Measurements from ENCODE around the gene AOC1.

AOC1 gene

GRCh38 chr7:150814328-150815001 lies 37.9 kb upstream of the AOC1 start:
- no peak for ATAC-seq
- no peak for TF ChIP-seq ZNF8 (CRISPR knock-in tag; IDR thresholded peaks at IDR 0.05)
- TF ChIP-seq ESRRG (CRISPR knock-in tag; IDR thresholded peaks at IDR 0.05): no peak
- TF ChIP-seq CSDC2 (CRISPR knock-in tag; IDR thresholded peaks at IDR 0.05): no peak
- no peak for TF ChIP-seq GLIS3 (CRISPR knock-in tag; IDR thresholded peaks at IDR 0.05)

- no peak for TF ChIP-seq TSHZ2 (CRISPR knock-in tag; IDR thresholded peaks at IDR 0.05)
- TF ChIP-seq, protein P1, sequence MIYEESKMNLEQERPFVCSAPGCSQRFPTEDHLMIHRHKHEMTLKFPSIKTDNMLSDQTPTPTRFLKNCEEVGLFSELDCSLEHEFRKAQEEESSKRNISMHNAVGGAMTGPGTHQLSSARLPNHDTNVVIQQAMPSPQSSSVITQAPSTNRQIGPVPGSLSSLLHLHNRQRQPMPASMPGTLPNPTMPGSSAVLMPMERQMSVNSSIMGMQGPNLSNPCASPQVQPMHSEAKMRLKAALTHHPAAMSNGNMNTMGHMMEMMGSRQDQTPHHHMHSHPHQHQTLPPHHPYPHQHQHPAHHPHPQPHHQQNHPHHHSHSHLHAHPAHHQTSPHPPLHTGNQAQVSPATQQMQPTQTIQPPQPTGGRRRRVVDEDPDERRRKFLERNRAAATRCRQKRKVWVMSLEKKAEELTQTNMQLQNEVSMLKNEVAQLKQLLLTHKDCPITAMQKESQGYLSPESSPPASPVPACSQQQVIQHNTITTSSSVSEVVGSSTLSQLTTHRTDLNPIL (CRISPR knock-in tag; IDR thresholded peaks at IDR 0.05; ENCODE audit: low read depth): no peak
- no peak for TF ChIP-seq TOX (CRISPR knock-in tag; IDR thresholded peaks at IDR 0.05; ENCODE audit: borderline replicate concordance)
- TF ChIP-seq, protein P2, sequence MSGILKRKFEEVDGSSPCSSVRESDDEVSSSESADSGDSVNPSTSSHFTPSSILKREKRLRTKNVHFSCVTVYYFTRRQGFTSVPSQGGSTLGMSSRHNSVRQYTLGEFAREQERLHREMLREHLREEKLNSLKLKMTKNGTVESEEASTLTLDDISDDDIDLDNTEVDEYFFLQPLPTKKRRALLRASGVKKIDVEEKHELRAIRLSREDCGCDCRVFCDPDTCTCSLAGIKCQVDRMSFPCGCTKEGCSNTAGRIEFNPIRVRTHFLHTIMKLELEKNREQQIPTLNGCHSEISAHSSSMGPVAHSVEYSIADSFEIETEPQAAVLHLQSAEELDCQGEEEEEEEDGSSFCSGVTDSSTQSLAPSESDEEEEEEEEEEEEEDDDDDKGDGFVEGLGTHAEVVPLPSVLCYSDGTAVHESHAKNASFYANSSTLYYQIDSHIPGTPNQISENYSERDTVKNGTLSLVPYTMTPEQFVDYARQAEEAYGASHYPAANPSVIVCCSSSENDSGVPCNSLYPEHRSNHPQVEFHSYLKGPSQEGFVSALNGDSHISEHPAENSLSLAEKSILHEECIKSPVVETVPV (CRISPR knock-in tag; IDR thresholded peaks at IDR 0.05): no peak
- TF ChIP-seq OSR1 (CRISPR knock-in tag; IDR thresholded peaks at IDR 0.05): no peak
- no peak for TF ChIP-seq PATZ1 (CRISPR knock-in tag; IDR thresholded peaks at IDR 0.05; ENCODE audit: borderline replicate concordance)
- no peak for TF ChIP-seq ZC3H10 (CRISPR knock-in tag; IDR thresholded peaks at IDR 0.05)
- TF ChIP-seq BACH2 (CRISPR knock-in tag; IDR thresholded peaks at IDR 0.05; ENCODE audit: borderline replicate concordance): no peak
- no peak for TF ChIP-seq ARNTL (CRISPR knock-in tag; IDR thresholded peaks at IDR 0.05; ENCODE audit: borderline replicate concordance, low read depth)
- TF ChIP-seq ZFP30 (CRISPR knock-in tag; IDR thresholded peaks at IDR 0.05): no peak
- TF ChIP-seq ZNF565 (CRISPR knock-in tag; conservative IDR thresholded peaks at IDR 0.05; ENCODE audit: low read depth): no peak
- TF ChIP-seq ISL1 (CRISPR knock-in tag; IDR thresholded peaks at IDR 0.05): no peak
- no peak for TF ChIP-seq ZNF8 (CRISPR knock-in tag; IDR thresholded peaks at IDR 0.05)
- TF ChIP-seq ZFP3 (CRISPR knock-in tag; IDR thresholded peaks at IDR 0.05): no peak
- no peak for ATAC-seq
These were observed 33.3 kb upstream of the AOC1 start for GRCh38 chr7:150818971-150819370.

GRCh38 chr7:150820148-150820547 lies 32.2 kb upstream of the AOC1 start:
- no peak for ATAC-seq
- TF ChIP-seq, protein P3, sequence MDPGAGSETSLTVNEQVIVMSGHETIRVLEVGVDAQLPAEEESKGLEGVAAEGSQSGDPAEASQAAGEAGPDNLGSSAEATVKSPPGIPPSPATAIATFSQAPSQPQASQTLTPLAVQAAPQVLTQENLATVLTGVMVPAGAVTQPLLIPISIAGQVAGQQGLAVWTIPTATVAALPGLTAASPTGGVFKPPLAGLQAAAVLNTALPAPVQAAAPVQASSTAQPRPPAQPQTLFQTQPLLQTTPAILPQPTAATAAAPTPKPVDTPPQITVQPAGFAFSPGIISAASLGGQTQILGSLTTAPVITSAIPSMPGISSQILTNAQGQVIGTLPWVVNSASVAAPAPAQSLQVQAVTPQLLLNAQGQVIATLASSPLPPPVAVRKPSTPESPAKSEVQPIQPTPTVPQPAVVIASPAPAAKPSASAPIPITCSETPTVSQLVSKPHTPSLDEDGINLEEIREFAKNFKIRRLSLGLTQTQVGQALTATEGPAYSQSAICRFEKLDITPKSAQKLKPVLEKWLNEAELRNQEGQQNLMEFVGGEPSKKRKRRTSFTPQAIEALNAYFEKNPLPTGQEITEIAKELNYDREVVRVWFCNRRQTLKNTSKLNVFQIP (CRISPR knock-in tag; IDR thresholded peaks at IDR 0.05; ENCODE audit: borderline replicate concordance, low read depth): no peak
- TF ChIP-seq ESRRG (CRISPR knock-in tag; IDR thresholded peaks at IDR 0.05) (no peak), GLIS3 (CRISPR knock-in tag; IDR thresholded peaks at IDR 0.05) (no peak), PATZ1 (CRISPR knock-in tag; IDR thresholded peaks at IDR 0.05; ENCODE audit: borderline replicate concordance) (no peak), OSR1 (CRISPR knock-in tag; IDR thresholded peaks at IDR 0.05) (no peak), PPARA (CRISPR knock-in tag; IDR thresholded peaks at IDR 0.05; ENCODE audit: borderline replicate concordance) (no peak), ARNTL (CRISPR knock-in tag; IDR thresholded peaks at IDR 0.05; ENCODE audit: borderline replicate concordance, low read depth) (no peak), CSDC2 (CRISPR knock-in tag; IDR thresholded peaks at IDR 0.05) (no peak), ZFP3 (CRISPR knock-in tag; IDR thresholded peaks at IDR 0.05) (no peak), ISL1 (CRISPR knock-in tag; IDR thresholded peaks at IDR 0.05) (no peak; the same call in 1 of the 2 replicates), BACH2 (CRISPR knock-in tag; IDR thresholded peaks at IDR 0.05; ENCODE audit: borderline replicate concordance) (no peak), RARB (CRISPR knock-in tag; IDR thresholded peaks at IDR 0.05) (no peak)
- TF ChIP-seq, protein P2 (CRISPR knock-in tag; IDR thresholded peaks at IDR 0.05): no peak
